Chondrocyte (in vitro differentiated cells): ENCODE data around the gene INTS7. TPM values are rescaled to one million over a fixed set of nuclear protein-coding genes. Genes with fewer than 3 reads are reported as not detected.

Experiments used
- DNase-seq: peaks from one replicate; pipeline ENCODE4 v3.0.0; 2021; ENCODE audit warnings: mixed read lengths, low spot score
- H3K27ac Mint-ChIP-seq: one replicate; pipeline ENCODE4 v1.8.0; 2021; ENCODE audit warnings: mild to moderate bottlenecking, moderate library complexity, mixed read lengths; ENCODE audit not compliant: unreplicated experiment
- H3K27me3 Mint-ChIP-seq: 2 replicates; pipeline ENCODE4 v1.8.0; 2021; ENCODE audit warnings: low read depth, mixed read lengths
- H3K36me3 Mint-ChIP-seq: 2 replicates; pipeline ENCODE4 v1.8.0; 2021; ENCODE audit warnings: low read depth, mixed read lengths
- H3K4me1 Mint-ChIP-seq: 2 replicates; pipeline ENCODE4 v1.8.0; 2021; ENCODE audit warnings: low read depth, mild to moderate bottlenecking, mixed read lengths
- H3K4me3 Mint-ChIP-seq: one replicate; pipeline ENCODE4 v1.8.0; 2021; ENCODE audit warnings: mild to moderate bottlenecking, moderate library complexity, mixed read lengths; ENCODE audit not compliant: unreplicated experiment
- H3K9me3 Mint-ChIP-seq: 2 replicates; pipeline ENCODE4 v1.8.0; 2021; ENCODE audit warnings: low read depth, mixed read lengths
- total RNA-seq: library from RNA; stranded (reverse); gene quantifications from 3 replicates; pipeline ENCODE4 v1.2.1, GENCODE V29; 2021
- TF ChIP-seq, protein P1 (sequence below): fragments of 200-600 bp; sonication (generic); IDR thresholded peaks from 2 replicates; pipeline ENCODE4 v1.5.0; 2021; ENCODE audit warnings: antibody characterized with exemption, mild to moderate bottlenecking, moderate library complexity

Gene INTS7
- total RNA-seq, 1 donor from 2014 or later, result 18.6 TPM

DNA sequence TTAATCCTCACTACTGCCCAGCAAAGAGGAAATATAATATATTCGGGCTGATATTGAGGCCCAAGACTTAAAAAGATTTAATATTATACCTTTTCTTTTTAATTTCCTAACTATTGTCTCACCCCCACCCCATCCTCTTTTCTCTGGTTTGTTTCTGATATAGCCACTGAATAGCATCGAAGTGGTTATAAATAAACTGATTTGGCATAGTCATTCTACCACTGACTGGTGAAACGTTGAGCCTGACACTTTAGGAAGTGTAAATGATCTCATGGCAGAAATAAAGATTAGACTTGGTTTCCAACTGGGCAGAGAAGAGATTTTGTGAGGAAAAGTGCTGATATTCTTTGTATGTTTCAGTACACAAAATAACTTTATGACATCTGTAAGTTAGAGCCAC, 39.5 kb upstream of the INTS7 start:
- H3K4me3 Mint-ChIP-seq, result no peak overlapping the region
- no peaks in the 10 kb centered on the region for H3K27me3 Mint-ChIP-seq
- H3K9me3 Mint-ChIP-seq, result no peaks in the 10 kb centered on the region
- TF ChIP-seq, protein P1, sequence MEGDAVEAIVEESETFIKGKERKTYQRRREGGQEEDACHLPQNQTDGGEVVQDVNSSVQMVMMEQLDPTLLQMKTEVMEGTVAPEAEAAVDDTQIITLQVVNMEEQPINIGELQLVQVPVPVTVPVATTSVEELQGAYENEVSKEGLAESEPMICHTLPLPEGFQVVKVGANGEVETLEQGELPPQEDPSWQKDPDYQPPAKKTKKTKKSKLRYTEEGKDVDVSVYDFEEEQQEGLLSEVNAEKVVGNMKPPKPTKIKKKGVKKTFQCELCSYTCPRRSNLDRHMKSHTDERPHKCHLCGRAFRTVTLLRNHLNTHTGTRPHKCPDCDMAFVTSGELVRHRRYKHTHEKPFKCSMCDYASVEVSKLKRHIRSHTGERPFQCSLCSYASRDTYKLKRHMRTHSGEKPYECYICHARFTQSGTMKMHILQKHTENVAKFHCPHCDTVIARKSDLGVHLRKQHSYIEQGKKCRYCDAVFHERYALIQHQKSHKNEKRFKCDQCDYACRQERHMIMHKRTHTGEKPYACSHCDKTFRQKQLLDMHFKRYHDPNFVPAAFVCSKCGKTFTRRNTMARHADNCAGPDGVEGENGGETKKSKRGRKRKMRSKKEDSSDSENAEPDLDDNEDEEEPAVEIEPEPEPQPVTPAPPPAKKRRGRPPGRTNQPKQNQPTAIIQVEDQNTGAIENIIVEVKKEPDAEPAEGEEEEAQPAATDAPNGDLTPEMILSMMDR, result no peak
- H3K27ac Mint-ChIP-seq, result no peak overlapping the region
- no peaks in the 10 kb centered on the region for H3K36me3 Mint-ChIP-seq
- H3K4me1 Mint-ChIP-seq, result peaks cover under 1% of the 10 kb centered on the region
- no peak for DNase-seq

GRCh38 chr1:212074313-212074712, 39.0 kb upstream of the INTS7 start:
- no peaks in the 10 kb centered on the region for H3K36me3 Mint-ChIP-seq
- no peak overlapping the region for H3K4me3 Mint-ChIP-seq

DNA sequence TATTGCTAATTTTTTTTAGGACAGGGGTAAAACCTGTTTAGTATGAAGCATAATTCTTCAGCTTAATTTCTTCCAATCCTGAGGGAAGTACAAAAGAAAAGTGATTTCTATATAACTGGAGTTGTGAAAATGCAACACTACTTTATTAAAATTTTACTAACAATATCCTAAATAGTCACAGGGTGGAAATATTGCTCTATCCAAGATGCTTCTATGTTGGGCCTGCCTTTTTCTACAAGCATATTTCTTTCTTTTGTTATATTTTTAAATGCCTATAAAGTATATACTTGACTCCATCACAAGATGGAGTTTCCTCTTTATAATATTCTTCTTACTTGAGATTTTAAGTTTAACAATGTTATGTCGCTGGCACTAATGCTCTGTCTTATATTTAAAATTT, 38.1 kb upstream of the INTS7 start:
- no peaks in the 10 kb centered on the region for H3K36me3 Mint-ChIP-seq
- no peak overlapping the region for H3K4me3 Mint-ChIP-seq

More at GRCh38 chr1:212074313-212074712, 39.0 kb upstream of the INTS7 start:
- Mint-ChIP-seq H3K4me1 (no peaks in the 10 kb centered on the region), H3K27me3 (no peaks in the 10 kb centered on the region), H3K27ac (no peak overlapping the region), H3K9me3 (no peaks in the 10 kb centered on the region)
- no peak for DNase-seq
- TF ChIP-seq, protein P1, result no peak

GRCh38 chr1:212072047-212072446, 36.7 kb upstream of the INTS7 start:
- DNase-seq, result no peak
- H3K4me3 Mint-ChIP-seq, result no peak overlapping the region
- H3K27me3 Mint-ChIP-seq, result no peaks in the 10 kb centered on the region
- TF ChIP-seq, protein P1, result no peak
- no peak overlapping the region for H3K27ac Mint-ChIP-seq
- H3K9me3 Mint-ChIP-seq, result no peaks in the 10 kb centered on the region
- no peaks in the 10 kb centered on the region for H3K4me1 Mint-ChIP-seq
- H3K36me3 Mint-ChIP-seq, result no peaks in the 10 kb centered on the region

More for the DNA sequence above, 38.1 kb upstream of the INTS7 start:
- TF ChIP-seq, protein P1, result peak; percentile 51
- no peak for DNase-seq
- Mint-ChIP-seq H3K9me3 (no peaks in the 10 kb centered on the region), H3K4me1 (no peaks in the 10 kb centered on the region), H3K27ac (no peak overlapping the region), H3K27me3 (no peaks in the 10 kb centered on the region)

- H3K36me3 Mint-ChIP-seq, result no peaks in the 10 kb centered on the region
- H3K27ac Mint-ChIP-seq, result no peak overlapping the region
- no peaks in the 10 kb centered on the region for H3K27me3 Mint-ChIP-seq
- no peaks in the 10 kb centered on the region for H3K9me3 Mint-ChIP-seq
- TF ChIP-seq, protein P1, result peak; percentile 93
- no peaks in the 10 kb centered on the region for H3K4me1 Mint-ChIP-seq
- no peak overlapping the region for H3K4me3 Mint-ChIP-seq
- DNase-seq, result no peak
These were observed 35.5 kb upstream of the INTS7 start for GRCh38 chr1:212070720-212071302.
